ENCODE data around the gene DUSP6.

DNA sequence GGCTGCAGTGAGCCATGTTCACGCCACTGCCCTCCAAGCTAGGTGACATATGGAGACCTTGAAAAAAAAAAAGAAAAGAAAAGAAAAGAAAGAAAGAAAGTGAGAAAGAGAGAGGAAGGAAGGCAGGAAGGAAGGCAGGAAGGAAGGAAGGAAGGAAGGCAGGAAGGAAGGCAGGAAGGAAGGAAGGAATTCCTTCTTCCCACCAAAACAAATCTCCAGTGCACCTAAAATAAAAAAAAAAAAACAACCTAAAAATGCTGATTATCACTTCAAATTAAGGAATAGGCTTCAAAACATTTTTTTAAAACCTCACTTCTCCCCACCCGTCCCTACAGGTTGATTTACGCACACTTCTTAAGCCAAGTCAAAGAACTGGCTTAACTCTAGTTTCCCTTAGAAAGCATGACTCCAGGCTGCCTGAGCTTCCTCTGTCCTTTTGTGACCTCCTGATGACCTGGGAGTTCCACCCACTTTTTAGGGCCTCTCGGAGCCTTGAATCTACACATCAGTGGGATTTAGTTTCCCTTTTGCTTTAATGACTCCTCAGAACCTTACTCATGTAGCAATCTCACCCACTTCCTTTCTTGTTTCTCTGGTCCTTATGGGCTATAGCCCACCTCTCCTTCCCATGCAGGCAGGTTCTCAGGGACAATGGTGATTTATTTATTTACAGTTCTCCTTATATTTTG is 18.6 kb downstream of the DUSP6 start:
- TF ChIP-seq, protein P1, sequence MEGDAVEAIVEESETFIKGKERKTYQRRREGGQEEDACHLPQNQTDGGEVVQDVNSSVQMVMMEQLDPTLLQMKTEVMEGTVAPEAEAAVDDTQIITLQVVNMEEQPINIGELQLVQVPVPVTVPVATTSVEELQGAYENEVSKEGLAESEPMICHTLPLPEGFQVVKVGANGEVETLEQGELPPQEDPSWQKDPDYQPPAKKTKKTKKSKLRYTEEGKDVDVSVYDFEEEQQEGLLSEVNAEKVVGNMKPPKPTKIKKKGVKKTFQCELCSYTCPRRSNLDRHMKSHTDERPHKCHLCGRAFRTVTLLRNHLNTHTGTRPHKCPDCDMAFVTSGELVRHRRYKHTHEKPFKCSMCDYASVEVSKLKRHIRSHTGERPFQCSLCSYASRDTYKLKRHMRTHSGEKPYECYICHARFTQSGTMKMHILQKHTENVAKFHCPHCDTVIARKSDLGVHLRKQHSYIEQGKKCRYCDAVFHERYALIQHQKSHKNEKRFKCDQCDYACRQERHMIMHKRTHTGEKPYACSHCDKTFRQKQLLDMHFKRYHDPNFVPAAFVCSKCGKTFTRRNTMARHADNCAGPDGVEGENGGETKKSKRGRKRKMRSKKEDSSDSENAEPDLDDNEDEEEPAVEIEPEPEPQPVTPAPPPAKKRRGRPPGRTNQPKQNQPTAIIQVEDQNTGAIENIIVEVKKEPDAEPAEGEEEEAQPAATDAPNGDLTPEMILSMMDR (IDR thresholded peaks at IDR 0.05), result no peak
- no peak for TF ChIP-seq POLR2A (IDR thresholded peaks at IDR 0.05)
